Stimulated activated CD4-positive, alpha-beta T cell treated with anti-CD3 and anti-CD28 coated beads, Interleukin-1b, Interleukin-23, amount 100 ng/mL, for 48 hours (primary cell): ENCODE results near the gene CROCC.
"Not testable (repeated sequence)": the region's sequence is repeated elsewhere in the genome, so short reads cannot be mapped to it uniquely, and the experiment has no call there.

Experiments
- DNase-seq: peaks from one replicate; pipeline ENCODE4 v3.0.0-alpha.2; 2020

CROCC gene

DNA sequence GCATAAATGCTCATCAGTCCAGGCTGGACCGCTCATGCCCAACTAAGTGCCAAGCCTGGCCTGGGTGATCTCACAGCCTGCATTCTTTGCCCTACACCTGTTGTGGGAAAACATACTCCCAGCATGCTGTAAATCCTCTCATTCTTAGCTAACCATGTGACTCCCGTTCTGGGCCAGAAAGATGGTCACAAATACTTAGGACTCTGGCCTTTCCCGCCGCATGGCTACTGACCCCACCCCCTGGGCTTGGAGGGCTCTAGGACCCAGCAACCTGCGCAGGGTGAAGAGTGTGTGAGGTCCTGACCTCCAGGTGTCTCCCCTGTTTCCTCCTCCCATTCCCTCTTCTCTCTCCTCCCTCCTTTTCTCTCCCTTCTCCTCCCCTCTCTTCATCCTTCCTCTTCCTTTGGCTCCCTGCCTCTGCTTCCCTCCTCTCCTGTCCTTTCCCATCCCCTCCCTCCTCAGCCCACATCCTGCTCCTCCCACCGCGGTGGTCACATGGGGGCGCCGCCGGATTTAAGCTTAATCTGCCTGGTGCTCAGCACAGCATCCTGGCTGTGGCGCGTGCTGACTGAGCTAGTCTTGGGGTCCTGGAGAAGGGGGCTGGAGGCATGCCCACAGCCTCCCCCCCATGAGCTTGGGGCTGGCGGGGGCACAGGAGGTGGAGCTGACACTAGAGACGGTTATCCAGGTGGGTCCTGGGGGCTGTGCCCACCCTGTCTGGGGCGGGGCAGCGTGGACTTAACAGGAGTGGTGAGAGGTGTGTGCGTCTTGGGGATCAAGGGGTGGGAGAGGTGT is at the start of gene CROCC:
CROCC (plus strand) TSS at position 541 of the 795 bp plus-strand sequence; CDS start at position 629, 88 bp downstream.
- peak; percentile 50 for DNase-seq

- peak; percentile 77 for DNase-seq
These were observed 49.3 kb upstream of the CROCC start for GRCh38 chr1:16872152-16873075.

DNA sequence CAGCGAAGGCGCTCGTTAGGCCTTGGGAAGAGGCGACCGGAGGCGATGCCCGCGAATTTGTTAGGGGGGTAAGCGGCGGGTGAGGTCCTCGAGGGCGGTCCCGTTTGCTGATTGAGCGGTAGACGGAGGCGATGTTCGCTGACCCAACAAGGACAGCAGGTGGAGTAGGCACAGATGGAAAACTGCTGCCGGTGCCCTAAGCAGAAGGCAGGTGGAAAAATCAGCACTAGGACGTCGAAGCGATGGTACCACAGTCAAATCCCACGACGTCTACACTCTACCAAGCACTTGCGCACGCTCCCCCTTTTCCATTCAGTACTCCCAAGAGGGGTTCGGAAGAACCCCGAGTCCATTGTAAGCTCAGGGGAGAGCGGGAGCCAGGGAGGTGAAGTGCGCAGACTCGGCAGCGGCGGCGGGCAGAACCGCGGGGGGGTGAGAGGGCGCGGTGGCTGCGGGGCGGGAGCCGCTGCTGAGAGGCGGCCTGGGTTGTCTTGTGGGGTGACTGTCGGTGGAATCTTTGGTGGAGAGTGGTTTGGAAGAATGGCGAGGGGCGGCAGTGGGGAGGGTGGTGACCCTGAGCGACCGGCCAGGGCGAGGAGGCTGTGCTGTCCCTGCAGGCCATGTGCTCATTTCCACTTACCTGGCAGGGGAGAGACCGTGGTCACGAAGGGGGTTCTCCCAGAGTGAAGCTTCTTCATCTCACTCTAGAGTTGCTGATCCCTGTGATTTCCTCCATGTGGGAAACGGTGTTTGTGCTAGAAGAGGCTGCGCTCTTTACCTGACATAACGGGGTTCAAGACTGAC is 48.5 kb upstream of the CROCC start:
- DNase-seq, result not testable (repeated sequence)

DNA sequence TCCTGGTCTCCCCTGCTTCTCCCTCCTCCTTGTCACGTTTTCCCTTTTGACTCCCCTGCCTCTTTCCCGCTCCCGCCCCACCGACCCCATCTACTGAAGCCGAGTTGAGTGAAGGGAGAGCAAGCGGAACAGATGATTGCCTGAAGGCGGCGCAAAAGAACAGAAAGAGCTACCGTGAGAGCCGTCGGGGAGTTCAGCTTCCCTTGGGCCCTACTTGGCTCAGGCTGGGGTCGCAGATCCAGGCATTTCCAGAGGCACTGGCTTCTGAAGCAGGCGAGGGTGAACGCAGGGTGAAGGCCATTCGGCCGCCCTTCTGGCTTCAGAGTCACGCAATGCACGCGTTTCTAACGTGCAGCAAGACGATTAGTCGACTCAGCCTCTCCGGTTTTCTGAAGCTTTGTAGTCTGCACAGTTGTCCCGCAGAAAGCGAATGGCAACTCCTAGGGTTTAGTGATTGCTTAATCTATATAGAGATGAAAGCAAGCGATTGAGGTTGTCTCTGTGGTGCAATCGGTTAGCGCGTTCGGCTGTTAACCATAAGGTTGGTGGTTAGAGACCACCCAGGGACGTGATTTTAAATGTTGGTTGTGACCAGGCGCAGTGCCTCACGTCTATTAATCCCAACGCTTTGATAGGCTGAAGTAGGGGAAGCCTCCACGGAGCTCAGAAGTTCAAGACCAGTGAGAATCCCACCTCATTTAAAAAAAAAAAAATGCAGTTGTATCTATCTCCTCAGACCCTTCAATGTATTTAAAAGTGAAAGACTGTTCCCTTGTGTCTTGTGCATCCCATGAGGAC is 46.6 kb upstream of the CROCC start:
- DNase-seq, result not testable (repeated sequence)

- DNase-seq, result not testable (repeated sequence)
These were observed 40.0 kb upstream of the CROCC start for GRCh38 chr1:16881742-16882141.

DNA sequence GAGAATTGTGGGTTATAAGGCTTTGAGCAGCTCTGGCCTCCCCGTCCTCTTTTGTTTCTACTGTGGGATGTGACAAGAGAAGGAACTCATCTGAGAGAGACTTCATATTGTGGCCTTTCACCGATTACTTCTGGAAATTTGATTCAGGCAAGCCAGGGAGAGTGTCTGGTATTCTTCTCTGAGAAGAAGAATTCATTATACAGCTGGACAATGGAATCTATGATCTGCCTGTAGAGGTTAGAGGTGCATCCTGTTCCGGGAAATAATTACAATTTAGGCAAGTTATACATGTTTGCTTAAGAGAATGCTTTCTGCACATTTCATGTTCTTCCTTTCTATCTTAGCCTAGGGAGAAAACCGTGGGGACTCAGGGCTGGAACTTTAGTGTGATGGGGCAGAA is 38.7 kb upstream of the CROCC start:
- DNase-seq, result no peak

DNA sequence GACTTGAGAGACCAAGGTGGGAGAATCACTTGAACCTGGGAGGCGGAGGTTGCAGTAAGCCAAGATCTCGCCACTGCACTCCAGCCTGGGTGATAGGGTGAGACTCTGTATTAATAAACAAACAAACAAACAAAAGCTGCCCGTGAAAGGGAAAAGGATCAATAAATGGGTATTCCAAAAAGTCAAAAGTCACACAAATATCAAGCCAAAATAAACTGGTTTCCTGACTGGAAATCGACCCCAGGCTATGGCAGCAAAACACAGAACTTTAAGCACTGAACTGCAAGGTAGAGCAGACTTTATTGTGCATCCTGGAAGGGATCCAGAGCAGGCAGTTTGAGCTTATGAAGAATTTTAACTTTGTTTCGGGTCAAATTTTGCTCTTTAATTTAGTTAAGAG is 37.2 kb upstream of the CROCC start:
- not testable (repeated sequence) for DNase-seq

- DNase-seq, result no peak
These were observed 34.7 kb upstream of the CROCC start for GRCh38 chr1:16886860-16887605.

- DNase-seq, result peak; percentile 75
These were observed 32.6 kb upstream of the CROCC start for GRCh38 chr1:16888860-16889816.

GRCh38 chr1:16890539-16891021 is 31.2 kb upstream of the CROCC start:
- DNase-seq, result not testable (repeated sequence)

DNA sequence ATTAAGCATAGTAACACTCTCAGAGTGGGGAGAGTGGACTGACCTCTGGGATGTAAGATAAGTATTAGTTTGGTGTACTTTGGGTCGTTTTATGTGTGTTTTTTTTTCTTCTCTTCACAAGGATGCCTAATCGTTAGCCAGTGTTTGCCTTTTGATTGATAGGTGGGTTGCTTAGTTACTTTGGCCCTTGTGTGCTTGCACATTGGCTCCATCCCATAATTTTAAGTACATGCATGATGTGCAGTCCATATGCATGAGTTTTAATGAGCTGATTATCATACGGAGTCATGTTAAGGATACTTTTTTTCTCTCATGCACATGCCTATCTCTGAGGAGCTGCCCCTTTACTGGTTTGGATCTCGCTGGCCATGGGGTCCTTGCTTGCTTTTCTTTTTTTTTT is 30.7 kb upstream of the CROCC start:
- DNase-seq, result not testable (repeated sequence)

- DNase-seq, result not testable (repeated sequence)
These were observed 28.7 kb upstream of the CROCC start for GRCh38 chr1:16892978-16893525.

- DNase-seq, result not testable (repeated sequence)
These were observed 27.9 kb upstream of the CROCC start for GRCh38 chr1:16893796-16894195.

GRCh38 chr1:16894338-16894737 is 27.4 kb upstream of the CROCC start:
- DNase-seq, result not testable (repeated sequence)

- DNase-seq, result not testable (repeated sequence)
These were observed 26.5 kb upstream of the CROCC start for GRCh38 chr1:16895233-16895597.

GRCh38 chr1:16895598-16896315 is 26.0 kb upstream of the CROCC start, which contains the start of gene RNU1-2:
Gene RNU1-2, plus strand, starts transcription at chr1:16895980.
- peak; percentile 90 for DNase-seq

- DNase-seq, result peak; percentile 92
These were observed 25.2 kb upstream of the CROCC start for GRCh38 chr1:16896316-16897055.

DNA sequence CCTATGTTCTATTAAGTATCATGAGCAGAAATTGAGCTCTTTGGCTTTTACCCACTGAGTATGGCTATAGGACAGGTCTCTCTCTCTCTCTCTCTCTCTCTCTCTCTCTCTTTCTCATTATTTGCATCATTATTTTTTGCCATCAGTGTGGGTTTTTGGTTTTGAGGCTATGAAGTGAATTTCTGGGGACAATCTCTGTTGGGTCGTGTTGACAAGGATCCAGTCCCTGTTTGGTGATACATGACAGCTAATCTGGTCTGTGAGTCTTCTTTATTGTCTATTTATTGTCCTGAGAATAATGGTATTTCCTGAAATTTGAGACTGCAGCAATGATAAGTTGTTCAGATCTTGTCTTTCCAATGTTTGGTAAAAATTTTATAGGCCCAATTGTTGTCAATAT is 24.1 kb upstream of the CROCC start:
- not testable (repeated sequence) for DNase-seq
